BE2C (cell line): ENCODE results near the gene LGALS7. TPM values are rescaled to one million over a fixed set of nuclear protein-coding genes. Genes with fewer than 3 reads are reported as not detected.
"Not testable (repeated sequence)": the region's sequence is repeated elsewhere in the genome, so short reads cannot be mapped to it uniquely, and the experiment has no call there.

Experiments used
- DNase-seq: peaks from one replicate; pipeline ENCODE4 v3.0.0-alpha.2; 2020
- H3K27me3 ChIP-seq: fragments of 250-450 bp; sonication (Bioruptor Pico); 2 replicates; pipeline ENCODE4 v1.5.1; 2020; ENCODE audit warnings: mild to moderate bottlenecking
- H3K36me3 ChIP-seq: fragments of 250-450 bp; sonication (Bioruptor Pico); 2 replicates; pipeline ENCODE4 v1.5.1; 2020; ENCODE audit warnings: mild to moderate bottlenecking
- H3K4me1 ChIP-seq: fragments of 250-450 bp; sonication (Bioruptor Pico); 2 replicates; pipeline ENCODE4 v1.5.1; 2020
- H3K4me3 ChIP-seq: 2 replicates; pipeline ENCODE4 v1.5.1; 2011; ENCODE audit warnings: low read depth, low read length
- H3K9me3 ChIP-seq: fragments of 250-450 bp; sonication (Bioruptor Pico); 2 replicates; pipeline ENCODE4 v1.5.1; 2020
- CTCF ChIP-seq: IDR thresholded peaks from 2 replicates; pipeline ENCODE4 v1.5.1; 2012; ENCODE audit warnings: mild to moderate bottlenecking, low read depth, low read length
- polyA plus RNA-seq: library from polyadenylated mRNA; unstranded; fragments of >200 nt; gene quantifications from one replicate; pipeline ENCODE4 v1.2.1, GENCODE V29; 2012; ENCODE audit warnings: low read depth, missing spikeins; ENCODE audit not compliant: insufficient read length, insufficient read depth

The LGALS7 gene
- not detected for polyA plus RNA-seq

- Histone ChIP-seq H3K9me3 (no peaks in the 10 kb centered on the region), H3K27me3 (no peaks in the 10 kb centered on the region), H3K36me3 (no peaks in the 10 kb centered on the region), H3K4me3 (no peak within 1 kb of the TSS), H3K4me1 (no peaks in the 10 kb centered on the region)
- TF ChIP-seq CTCF: no peak
- DNase-seq: no peak
Measured at GRCh38 chr19:38773469-38774177, at the start of gene LGALS7. Gene LGALS7 (minus strand): TSS chr19:38773517. CDS start chr19:38773492, 25 bp downstream.

GRCh38 chr19:38821230-38821825 lies 48.0 kb upstream of the LGALS7 start:
- not testable (repeated sequence) for H3K4me3 ChIP-seq, H3K27me3 ChIP-seq, H3K4me1 ChIP-seq, H3K36me3 ChIP-seq, DNase-seq, H3K9me3 ChIP-seq

GRCh38 chr19:38819231-38819920 lies 46.1 kb upstream of the LGALS7 start:
- no peak for TF ChIP-seq CTCF
- no peaks in the 10 kb centered on the region for H3K27me3 ChIP-seq
- H3K4me3 ChIP-seq: no peak overlapping the region
- no peaks in the 10 kb centered on the region for H3K9me3 ChIP-seq
- no peak for DNase-seq
- H3K36me3 ChIP-seq: no peaks in the 10 kb centered on the region
- H3K4me1 ChIP-seq: peaks cover 6% of the 10 kb centered on the region

- no peak for TF ChIP-seq CTCF
- no peaks in the 10 kb centered on the region for H3K27me3 ChIP-seq
- H3K4me1 ChIP-seq: peaks cover 6% of the 10 kb centered on the region
- no peak overlapping the region for H3K4me3 ChIP-seq
- no peaks in the 10 kb centered on the region for H3K9me3 ChIP-seq
- no peak for DNase-seq
- no peaks in the 10 kb centered on the region for H3K36me3 ChIP-seq
Measured at GRCh38 chr19:38817081-38817480, 43.8 kb upstream of the LGALS7 start.

- H3K36me3 ChIP-seq: no peaks in the 10 kb centered on the region
- TF ChIP-seq CTCF: no peak
- no peaks in the 10 kb centered on the region for H3K9me3 ChIP-seq
- DNase-seq: no peak
- peaks cover 6% of the 10 kb centered on the region for H3K4me1 ChIP-seq
- no peaks in the 10 kb centered on the region for H3K27me3 ChIP-seq
- no peak overlapping the region for H3K4me3 ChIP-seq
Measured at GRCh38 chr19:38816131-38816750, 42.9 kb upstream of the LGALS7 start.

GRCh38 chr19:38815059-38816001 lies 42.0 kb upstream of the LGALS7 start:
- Histone ChIP-seq H3K27me3 (no peaks in the 10 kb centered on the region), H3K9me3 (no peaks in the 10 kb centered on the region), H3K36me3 (no peaks in the 10 kb centered on the region), H3K4me1 (peaks cover 6% of the 10 kb centered on the region), H3K4me3 (no peak overlapping the region)
- no peak for TF ChIP-seq CTCF
- DNase-seq: no peak

GRCh38 chr19:38813932-38814331 lies 40.6 kb upstream of the LGALS7 start:
- H3K9me3 ChIP-seq, H3K36me3 ChIP-seq, H3K4me3 ChIP-seq, H3K27me3 ChIP-seq, H3K4me1 ChIP-seq, DNase-seq: not testable (repeated sequence)
